Lower leg skin (tissue), 3 donors: ENCODE measurements around the gene WASHC2A.
"Not testable (repeated sequence)": the region's sequence is repeated elsewhere in the genome, so short reads cannot be mapped to it uniquely, and the experiment has no call there.

Source experiments
- CTCF ChIP-seq, 3 donors: fragments of 450-650 bp; IDR thresholded peaks; one replicate each; pipeline ENCODE4 v1.5.1; 2016; ENCODE audit warnings: antibody characterized with exemption in 3 of 3, mild to moderate bottlenecking in 3 of 3, moderate library complexity in 2 of 3
- POLR2A ChIP-seq, 2 donors: fragments of 450-650 bp; IDR thresholded peaks; one replicate each; pipeline ENCODE4 v1.6.1; 2016 to 2017; ENCODE audit warnings: antibody characterized with exemption in 2 of 2, mild to moderate bottlenecking in 1 of 2, moderate library complexity in 1 of 2

- not testable (repeated sequence) for TF ChIP-seq CTCF, POLR2A (IDR thresholded peaks at IDR 0.05)
Measured at GRCh38 chr10:50035337-50035736, 32.4 kb upstream of the WASHC2A start.
